Thymus (tissue), 14 donors: ENCODE measurements around the gene DYNLT1. TPM values are rescaled to one million over a fixed set of nuclear protein-coding genes. Genes with fewer than 3 reads are reported as not detected.

Experiments used
- DNase-seq, 9 donors: peaks; one replicate each; pipeline ENCODE4 v3.0.0-alpha.2; 2013; ENCODE audit warnings: low spot score in 9 of 9, low read depth in 6 of 9, missing footprints in 1 of 9
- H3K27ac ChIP-seq, 2 donors: one replicate each; pipeline ENCODE4 v1.5.1; 2013; ENCODE audit warnings: control low read depth in 1 of 2, low read depth in 1 of 2, low read length in 1 of 2, mild to moderate bottlenecking in 1 of 2, moderate library complexity in 1 of 2
- H3K27me3 ChIP-seq, 2 donors: one replicate each; pipeline ENCODE4 v1.5.1; 2013; ENCODE audit warnings: low read length in 1 of 2; ENCODE audit not compliant: control insufficient read depth in 2 of 2, insufficient read depth in 1 of 2
- H3K36me3 ChIP-seq, 2 donors: one replicate each; pipeline ENCODE4 v1.5.1; 2013; ENCODE audit warnings: low read length in 1 of 2, mild to moderate bottlenecking in 1 of 2, moderate library complexity in 1 of 2; ENCODE audit not compliant: control insufficient read depth in 2 of 2, insufficient read depth in 2 of 2
- H3K4me1 ChIP-seq, 2 donors: one replicate each; pipeline ENCODE4 v1.5.1; 2013; ENCODE audit warnings: low read length in 2 of 2; ENCODE audit not compliant: control insufficient read depth in 2 of 2, insufficient read depth in 2 of 2
- H3K4me3 ChIP-seq, 2 donors: one replicate each; pipeline ENCODE4 v1.5.1; 2013; ENCODE audit warnings: low read length in 2 of 2, control low read depth in 1 of 2, mild to moderate bottlenecking in 1 of 2
- H3K9me3 ChIP-seq, 2 donors: one replicate each; pipeline ENCODE4 v1.5.1; 2013; ENCODE audit warnings: low read length in 1 of 2, mild to moderate bottlenecking in 1 of 2; ENCODE audit not compliant: control insufficient read depth in 2 of 2, insufficient read depth in 1 of 2
- WGBS: extraction: QIAGEN DNeasy Blood & Tissue Kit; methylation state at CpG from one replicate; pipeline ENCODE4 v1.1.7; 2013; 5-methylcytosine and 5-hydroxymethylcytosine counted together
- long read RNA-seq, 10 donors: transcript quantifications; one replicate each; lab custom pipeline, GENCODE V29; 2026
- polyA plus RNA-seq: library from polyadenylated mRNA; stranded (reverse); fragments of 200-250 nt; gene quantifications from one replicate; pipeline ENCODE4 v1.2.3, GENCODE V29; 2013
- total RNA-seq: library from RNA; stranded (reverse); fragments of 120-200 nt; gene quantifications from one replicate; pipeline ENCODE4 v1.2.4, GENCODE V29; 2013
- donor health status: healthy.

DYNLT1 gene
- 46.1 TPM for total RNA-seq
- polyA plus RNA-seq: 248 TPM
- long read RNA-seq, donor 1, transcript DYNLT1-203 (5 exons, 726 nt): major isoform, 5 of 5 reads
- long read RNA-seq, donor 1, partial matches to known transcripts: 0 of 5 reads
- long read RNA-seq, donor 1, other reads (novel, unspliced or antisense): 0 of 5 reads
- long read RNA-seq, donor 2: 0 reads
- long read RNA-seq, donor 3, transcript DYNLT1-203 (5 exons, 726 nt): major isoform, 95 of 125 reads
- long read RNA-seq, donor 3, transcript DYNLT1-201 (3 exons, 774 nt): minor isoform, 5 of 125 reads
- long read RNA-seq, donor 3, partial matches to known transcripts: 25 of 125 reads
- long read RNA-seq, donor 3, other reads (novel, unspliced or antisense): 0 of 125 reads
- long read RNA-seq, donor 4, transcript DYNLT1-203 (5 exons, 726 nt): major isoform, 22 of 25 reads
- long read RNA-seq, donor 4, partial matches to known transcripts: 0 of 25 reads
- long read RNA-seq, donor 4, other reads (novel, unspliced or antisense): 0 of 25 reads
- long read RNA-seq, donor 5, transcript DYNLT1-201 (3 exons, 774 nt): minor isoform, 5 of 168 reads
- long read RNA-seq, donor 5, transcript DYNLT1-203 (5 exons, 726 nt): major isoform, 135 of 168 reads
- long read RNA-seq, donor 5, partial matches to known transcripts: 21 of 168 reads
- long read RNA-seq, donor 5, other reads (novel, unspliced or antisense): 5 of 168 reads
- long read RNA-seq, donor 6, transcript DYNLT1-203 (5 exons, 726 nt): major isoform, 31 of 35 reads
- long read RNA-seq, donor 6, partial matches to known transcripts: 0 of 35 reads
- long read RNA-seq, donor 6, other reads (novel, unspliced or antisense): 0 of 35 reads
- long read RNA-seq, donor 7, transcript DYNLT1-203 (5 exons, 726 nt): major isoform, 36 of 43 reads
- long read RNA-seq, donor 7, partial matches to known transcripts: 5 of 43 reads
- long read RNA-seq, donor 7, other reads (novel, unspliced or antisense): 0 of 43 reads
- long read RNA-seq, donor 8, transcript DYNLT1-203 (5 exons, 726 nt): major isoform, 16 of 16 reads
- long read RNA-seq, donor 8, partial matches to known transcripts: 0 of 16 reads
- long read RNA-seq, donor 8, other reads (novel, unspliced or antisense): 0 of 16 reads
- long read RNA-seq, donor 9, transcript DYNLT1-203 (5 exons, 726 nt): major isoform, 15 of 24 reads
- long read RNA-seq, donor 9, partial matches to known transcripts: 5 of 24 reads
- long read RNA-seq, donor 9, other reads (novel, unspliced or antisense): 0 of 24 reads
- long read RNA-seq, donor 10, transcript DYNLT1-203 (5 exons, 726 nt): major isoform, 34 of 35 reads
- long read RNA-seq, donor 10, partial matches to known transcripts: 0 of 35 reads
- long read RNA-seq, donor 10, other reads (novel, unspliced or antisense): 0 of 35 reads

DNA sequence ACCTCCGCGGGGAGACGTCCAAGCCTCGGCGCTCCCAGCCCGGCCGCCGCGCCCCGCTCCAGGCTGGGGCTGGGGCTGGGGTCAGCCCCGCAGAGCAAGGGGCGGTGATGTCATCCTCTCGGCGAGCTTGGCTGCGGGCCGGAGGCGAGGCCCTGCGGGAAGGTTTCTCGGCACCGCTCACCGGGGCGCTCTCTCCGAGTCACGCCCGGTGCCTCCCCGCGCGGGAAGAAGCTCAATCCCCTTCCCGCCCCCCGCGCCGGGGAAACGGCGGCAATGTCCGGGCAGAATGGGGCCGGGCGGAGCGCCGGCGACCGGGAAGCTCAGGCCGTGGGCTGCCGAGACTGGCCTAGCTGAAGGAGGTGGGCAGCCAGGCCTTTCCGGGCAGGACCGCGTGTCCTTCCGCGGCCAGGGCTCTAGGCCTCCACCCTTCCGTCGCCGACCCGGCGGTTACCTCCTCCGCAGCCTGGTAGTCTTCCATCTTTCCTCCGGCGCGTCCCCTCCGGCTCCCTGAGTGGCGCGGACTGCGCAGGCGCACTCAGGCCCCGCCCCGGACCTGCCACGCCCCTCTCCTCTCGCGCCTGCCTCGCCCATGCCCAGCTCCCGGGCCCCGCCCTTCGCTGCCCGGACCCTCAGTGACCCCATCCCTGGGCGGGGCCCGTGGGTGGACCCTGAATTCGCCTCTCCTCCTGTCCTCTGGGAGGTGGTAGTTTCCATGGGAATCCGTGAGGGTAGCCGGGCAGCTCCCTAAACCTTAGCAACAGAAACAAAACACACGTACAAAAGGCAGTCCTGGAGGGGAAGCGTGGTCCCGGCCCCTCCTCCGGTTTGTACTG lies at the start of gene DYNLT1:
TSS of gene DYNLT1 (minus strand) at position 513 of the 833 bp plus-strand sequence. CDS start at position 478, 35 bp downstream.
- Histone ChIP-seq H3K4me3 (peak within 1 kb of the TSS; percentile 82 to 90), H3K27me3 (peaks cover 0 to 3% of the 10 kb centered on the region in 2 donors), H3K27ac (peak within 1 kb of the TSS; percentile 77 to 86), H3K9me3 (no peaks in the 10 kb centered on the region), H3K4me1 (peaks cover 21 to 37% of the 10 kb centered on the region in 2 donors), H3K36me3 (peaks cover 13 to 17% of the 10 kb centered on the region in 2 donors)
- peak in 8 of 9 donors; percentile 65 to 91 (median 80) for DNase-seq
- WGBS: under 1% methylated on average over 81 of the region's 81 CpGs

DNA sequence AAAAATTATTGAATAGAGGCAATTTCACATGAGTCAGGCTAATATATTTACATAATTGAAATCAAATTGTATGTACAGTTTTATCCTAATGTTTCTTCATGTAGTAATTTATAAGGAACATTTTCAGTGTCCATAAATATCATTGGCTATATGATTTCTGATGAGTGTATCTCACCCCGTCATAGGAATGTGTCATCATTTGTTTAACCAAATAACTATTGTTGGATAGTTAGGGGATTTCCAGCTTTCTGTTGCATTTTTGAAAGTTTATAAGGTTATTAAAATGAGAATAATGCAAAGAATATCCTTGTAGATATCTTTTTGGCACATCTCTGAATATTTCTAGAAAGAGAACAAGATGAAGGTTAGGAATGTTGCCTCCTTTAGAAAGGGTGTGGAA lies 44.3 kb upstream of the DYNLT1 start:
- H3K9me3 ChIP-seq: peaks cover 0 to 5% of the 10 kb centered on the region in 2 donors
- WGBS: 93% methylated on average over 1 of the region's 1 CpG
- H3K27ac ChIP-seq: no peak overlapping the region
- peaks cover 10 to 14% of the 10 kb centered on the region in 2 donors for H3K36me3 ChIP-seq
- H3K4me3 ChIP-seq: no peak overlapping the region
- no peaks in the 10 kb centered on the region for H3K27me3 ChIP-seq
- peaks cover 27 to 50% of the 10 kb centered on the region in 2 donors for H3K4me1 ChIP-seq
- no peak for DNase-seq

DNA sequence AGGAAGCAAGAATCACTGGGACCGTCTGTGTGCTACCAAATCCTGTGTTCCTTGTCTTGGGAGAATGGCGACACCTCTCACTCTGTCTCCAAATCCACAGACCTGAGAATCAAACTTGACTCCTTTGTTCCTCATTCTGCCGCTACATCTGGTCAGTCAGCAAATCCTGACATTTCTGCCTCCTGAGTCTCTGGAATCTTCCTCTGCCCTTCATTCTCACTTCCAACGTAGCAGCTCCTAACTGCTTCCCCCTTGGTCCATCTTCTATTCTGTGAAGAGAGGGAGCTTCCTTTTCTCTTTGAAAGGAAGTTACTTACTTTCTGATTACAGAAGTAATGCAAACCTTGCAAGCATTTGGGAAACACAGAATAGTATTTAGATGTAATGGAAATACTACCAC lies 43.0 kb upstream of the DYNLT1 start:
- peak in 1 of 9 donors; percentile 23 for DNase-seq
- WGBS: 75% methylated on average over 4 of the region's 4 CpGs
- no peaks in the 10 kb centered on the region for H3K27me3 ChIP-seq
- peaks cover 0 to 5% of the 10 kb centered on the region in 2 donors for H3K9me3 ChIP-seq
- peaks cover 10 to 23% of the 10 kb centered on the region in 2 donors for H3K36me3 ChIP-seq
- peaks cover 28 to 56% of the 10 kb centered on the region in 2 donors for H3K4me1 ChIP-seq
- no peak overlapping the region for H3K4me3 ChIP-seq
- H3K27ac ChIP-seq: peak overlapping the region; percentile 65 to 93

DNA sequence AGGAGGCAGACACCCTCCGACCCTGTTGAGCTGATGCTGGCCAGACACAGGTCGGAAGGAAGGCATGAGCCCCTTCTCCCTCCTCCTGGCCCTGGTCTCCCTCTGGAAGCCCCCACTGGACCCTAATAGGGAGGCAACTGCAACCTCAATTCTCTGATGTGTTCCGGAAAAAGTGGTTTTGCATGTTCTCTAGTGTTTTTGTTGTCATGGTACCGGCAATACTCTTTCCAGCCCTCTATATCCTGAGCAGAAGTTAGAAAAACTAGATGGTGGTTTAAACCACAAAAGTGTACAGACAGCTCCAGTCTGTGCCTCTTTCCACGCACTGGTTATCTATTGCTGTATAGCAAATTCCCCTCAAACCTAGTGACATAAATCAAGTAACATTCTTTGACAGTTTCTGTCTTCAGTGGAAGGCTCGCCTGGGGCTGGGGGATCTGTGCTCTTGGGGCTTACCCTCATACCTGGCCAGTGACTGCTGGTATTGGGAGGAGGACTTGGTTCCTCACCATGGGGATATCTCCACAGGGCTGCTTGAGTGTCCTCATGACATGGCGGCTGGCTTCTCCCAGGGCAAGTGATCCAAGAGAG lies 42.3 kb upstream of the DYNLT1 start:
- peak overlapping the region; percentile 65 to 93 for H3K27ac ChIP-seq
- H3K27me3 ChIP-seq: no peaks in the 10 kb centered on the region
- peaks cover 28 to 56% of the 10 kb centered on the region in 2 donors for H3K4me1 ChIP-seq
- peak in 4 of 9 donors; percentile 40 to 86 (median 64) for DNase-seq
- WGBS: 17% methylated on average over 7 of the region's 7 CpGs
- H3K4me3 ChIP-seq: peak overlapping the region in 1 of 2 donors; percentile 25
- H3K9me3 ChIP-seq: peaks cover 0 to 5% of the 10 kb centered on the region in 2 donors
- H3K36me3 ChIP-seq: peaks cover 10 to 23% of the 10 kb centered on the region in 2 donors

DNA sequence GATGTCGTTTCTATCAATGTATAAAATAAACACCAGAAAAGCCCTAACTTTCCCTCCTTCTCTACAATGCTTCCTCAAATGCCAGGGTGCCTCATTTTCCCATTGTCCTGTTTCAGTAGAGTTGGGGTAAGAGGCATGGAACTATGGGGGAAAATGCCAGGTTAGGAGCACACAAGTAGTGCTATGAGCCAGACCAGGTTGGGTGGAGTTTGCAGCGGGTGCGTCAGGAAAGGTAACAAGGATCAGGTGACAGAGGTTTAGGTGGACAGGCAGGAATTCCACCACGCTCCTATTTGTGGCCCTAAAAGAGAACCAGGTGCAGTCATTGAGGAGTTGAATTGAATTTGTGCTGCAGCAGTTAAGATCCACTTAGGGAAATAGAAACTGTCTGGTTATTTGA lies 41.8 kb upstream of the DYNLT1 start:
- Histone ChIP-seq H3K9me3 (peaks cover 0 to 5% of the 10 kb centered on the region in 2 donors), H3K4me3 (peak overlapping the region in 1 of 2 donors; percentile 25), H3K36me3 (peaks cover 15 to 23% of the 10 kb centered on the region in 2 donors), H3K4me1 (peaks cover 28 to 54% of the 10 kb centered on the region in 2 donors), H3K27ac (peak overlapping the region; percentile 65 to 80), H3K27me3 (no peaks in the 10 kb centered on the region)
- no peak for DNase-seq
- 55% methylated on average over 4 of the region's 4 CpGs for WGBS

DNA sequence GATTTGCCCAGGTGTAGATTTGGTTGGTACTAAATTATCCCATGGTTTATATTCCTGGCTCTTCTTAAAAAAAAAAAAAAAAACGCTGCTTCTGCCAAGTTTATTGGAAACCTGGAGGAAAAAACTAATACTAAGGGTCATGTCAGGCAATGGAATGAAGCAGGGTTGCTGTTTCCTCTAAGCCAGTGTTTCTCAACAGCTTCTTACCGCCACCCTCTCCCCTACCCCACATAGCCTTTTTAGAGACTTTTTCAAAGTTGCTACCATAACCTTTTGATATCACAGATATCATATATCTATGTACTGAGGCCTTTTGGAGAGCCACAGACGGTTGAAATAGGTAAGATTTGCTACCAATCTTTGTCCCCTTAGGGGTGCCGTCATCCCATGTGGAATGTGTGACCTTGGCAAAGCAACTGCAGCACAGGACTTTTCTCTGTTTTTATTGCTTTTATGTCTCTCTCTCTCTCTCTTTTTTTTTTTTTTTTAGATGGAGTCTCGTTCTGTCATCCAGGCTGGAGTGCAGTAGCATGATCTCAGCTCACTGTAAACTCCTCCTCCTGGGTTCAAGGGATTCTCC lies 40.3 kb upstream of the DYNLT1 start:
- Histone ChIP-seq H3K27ac (peak overlapping the region in 1 of 2 donors; percentile 27), H3K4me1 (peaks cover 28 to 47% of the 10 kb centered on the region in 2 donors), H3K4me3 (no peak overlapping the region), H3K36me3 (peaks cover 17 to 23% of the 10 kb centered on the region in 2 donors), H3K9me3 (peaks cover 0 to 5% of the 10 kb centered on the region in 2 donors), H3K27me3 (no peaks in the 10 kb centered on the region)
- WGBS: 61% methylated on average over 5 of the region's 5 CpGs
- peak in 1 of 9 donors; percentile 52 for DNase-seq

DNA sequence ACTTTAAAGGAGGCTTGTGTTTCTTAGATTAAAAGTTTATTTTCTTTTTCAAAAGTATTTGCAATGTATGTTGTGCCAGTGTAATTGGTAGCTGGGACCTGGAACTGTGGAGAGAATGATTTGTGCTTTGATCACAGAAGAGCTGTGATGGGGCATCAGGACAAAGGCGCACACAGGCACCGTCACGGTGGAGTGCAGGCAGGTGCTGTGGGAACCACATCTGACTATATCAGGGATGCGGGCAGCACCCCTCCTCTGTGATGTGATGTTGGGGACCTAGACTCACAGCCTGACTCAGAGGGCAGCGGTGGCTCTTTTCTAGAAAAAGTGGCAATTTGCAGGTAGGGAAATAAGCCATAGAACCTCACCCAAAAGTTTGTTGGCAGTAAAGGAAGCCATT lies 39.8 kb upstream of the DYNLT1 start:
- H3K27ac ChIP-seq: peak overlapping the region in 1 of 2 donors; percentile 24
- peak in 1 of 9 donors; percentile 44 for DNase-seq
- 29% methylated on average over 5 of the region's 5 CpGs for WGBS
- H3K4me3 ChIP-seq: no peak overlapping the region
- H3K9me3 ChIP-seq: peaks cover 0 to 5% of the 10 kb centered on the region in 2 donors
- peaks cover 28 to 47% of the 10 kb centered on the region in 2 donors for H3K4me1 ChIP-seq
- no peaks in the 10 kb centered on the region for H3K27me3 ChIP-seq
- H3K36me3 ChIP-seq: peaks cover 14 to 23% of the 10 kb centered on the region in 2 donors
